GM10248 (cell line): Measurements from ENCODE around the gene NDST1.

Experiments used
- CTCF ChIA-PET: fragments of 300-600 bp; sonication (Branson Sonifier 250); formaldehyde crosslinking; extraction: SDS; loops from one replicate; lab custom pipeline; 2021; ENCODE audit warnings: antibody characterized with exemption; lab: Yijun Ruan, JAX
- POLR2A ChIA-PET: fragments of 350-650 bp; sonication (Branson Sonifier 250); formaldehyde crosslinking; extraction: SDS; loops from one replicate; lab custom pipeline; 2020; ENCODE audit warnings: antibody characterized with exemption; lab: Yijun Ruan, JAX
- DNase-seq: peaks from one replicate; pipeline ENCODE4 v3.0.0; 2012; ENCODE audit errors: extremely low spot score
- TF ChIP-seq, protein P1 (sequence below): IDR thresholded peaks from 2 replicates; pipeline ENCODE4 v1.5.1; 2012; ENCODE audit warnings: mild to moderate bottlenecking, low read depth; ENCODE audit errors: extremely low read depth, missing control alignments, control extremely low read depth

NDST1 gene

DNA sequence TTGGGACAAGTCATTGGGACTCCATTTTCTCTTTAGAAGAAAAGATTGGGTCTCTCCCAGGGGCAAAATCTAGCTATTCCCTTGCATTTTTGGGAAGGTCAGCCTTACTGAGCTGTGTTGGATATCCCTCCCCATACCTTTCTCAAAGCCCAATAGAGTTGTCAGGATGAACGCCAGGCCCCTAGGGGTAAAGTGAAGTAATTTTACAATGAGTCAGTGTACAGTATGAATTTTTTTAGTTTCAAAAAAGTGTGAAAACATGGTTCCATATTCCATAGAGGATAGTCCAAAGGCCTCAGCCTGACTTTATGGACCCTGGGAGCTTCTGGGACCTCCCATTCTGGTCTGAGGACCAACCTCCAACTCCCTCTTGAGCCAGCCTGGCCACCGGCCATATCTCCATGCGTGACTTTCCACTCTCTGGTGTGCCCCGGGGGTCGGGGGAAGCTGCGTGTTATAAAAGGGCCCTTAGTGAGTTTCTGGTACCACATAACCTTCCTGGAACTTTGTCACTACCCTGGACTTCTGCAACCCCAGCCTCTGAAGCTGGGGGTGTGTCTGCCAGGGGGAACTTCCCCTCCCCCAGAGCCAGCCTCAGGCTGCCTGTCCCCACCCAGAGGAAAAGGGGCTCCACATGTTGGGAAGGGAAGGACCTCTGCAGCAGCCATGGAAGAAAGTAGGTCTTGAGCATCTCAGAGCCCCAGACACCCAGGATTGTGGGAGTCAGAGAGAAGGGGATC, 80.1 kb downstream of the NDST1 start:
- CTCF ChIA-PET: interaction anchor here (1.2 kb wide), 1 partner anchor 28 kb away, joined by 4 read pairs; no protein-coding TSS in a partner anchor
- TF ChIP-seq, protein P1, sequence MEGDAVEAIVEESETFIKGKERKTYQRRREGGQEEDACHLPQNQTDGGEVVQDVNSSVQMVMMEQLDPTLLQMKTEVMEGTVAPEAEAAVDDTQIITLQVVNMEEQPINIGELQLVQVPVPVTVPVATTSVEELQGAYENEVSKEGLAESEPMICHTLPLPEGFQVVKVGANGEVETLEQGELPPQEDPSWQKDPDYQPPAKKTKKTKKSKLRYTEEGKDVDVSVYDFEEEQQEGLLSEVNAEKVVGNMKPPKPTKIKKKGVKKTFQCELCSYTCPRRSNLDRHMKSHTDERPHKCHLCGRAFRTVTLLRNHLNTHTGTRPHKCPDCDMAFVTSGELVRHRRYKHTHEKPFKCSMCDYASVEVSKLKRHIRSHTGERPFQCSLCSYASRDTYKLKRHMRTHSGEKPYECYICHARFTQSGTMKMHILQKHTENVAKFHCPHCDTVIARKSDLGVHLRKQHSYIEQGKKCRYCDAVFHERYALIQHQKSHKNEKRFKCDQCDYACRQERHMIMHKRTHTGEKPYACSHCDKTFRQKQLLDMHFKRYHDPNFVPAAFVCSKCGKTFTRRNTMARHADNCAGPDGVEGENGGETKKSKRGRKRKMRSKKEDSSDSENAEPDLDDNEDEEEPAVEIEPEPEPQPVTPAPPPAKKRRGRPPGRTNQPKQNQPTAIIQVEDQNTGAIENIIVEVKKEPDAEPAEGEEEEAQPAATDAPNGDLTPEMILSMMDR: no peak
- no peak for DNase-seq
- POLR2A ChIA-PET: interaction anchor here (0.6 kb wide), 1 partner anchor 1060 kb away, joined by 5 read pairs; no protein-coding TSS in a partner anchor

DNA sequence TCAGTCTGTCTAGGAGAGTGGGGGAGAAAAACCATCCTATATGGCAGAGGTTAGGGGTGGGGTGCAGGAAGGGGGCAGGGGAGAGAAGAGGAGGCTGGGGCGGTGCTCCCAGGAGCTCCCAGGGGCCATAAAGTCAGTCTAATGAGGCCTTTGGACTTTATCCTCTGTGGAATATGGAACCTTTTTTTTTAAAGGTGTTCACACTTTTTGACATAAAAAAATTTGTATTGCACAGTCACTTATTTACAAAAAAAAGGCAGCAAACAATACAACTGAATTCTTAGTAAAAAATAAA, 80.6 kb downstream of the NDST1 start:
- TF ChIP-seq, protein P1: no peak
- ChIA-PET POLR2A (interaction anchor here (0.6 kb wide), 1 partner anchor 1060 kb away, joined by 5 read pairs; no protein-coding TSS in a partner anchor), CTCF (no interaction called here)
- no peak for DNase-seq

DNA sequence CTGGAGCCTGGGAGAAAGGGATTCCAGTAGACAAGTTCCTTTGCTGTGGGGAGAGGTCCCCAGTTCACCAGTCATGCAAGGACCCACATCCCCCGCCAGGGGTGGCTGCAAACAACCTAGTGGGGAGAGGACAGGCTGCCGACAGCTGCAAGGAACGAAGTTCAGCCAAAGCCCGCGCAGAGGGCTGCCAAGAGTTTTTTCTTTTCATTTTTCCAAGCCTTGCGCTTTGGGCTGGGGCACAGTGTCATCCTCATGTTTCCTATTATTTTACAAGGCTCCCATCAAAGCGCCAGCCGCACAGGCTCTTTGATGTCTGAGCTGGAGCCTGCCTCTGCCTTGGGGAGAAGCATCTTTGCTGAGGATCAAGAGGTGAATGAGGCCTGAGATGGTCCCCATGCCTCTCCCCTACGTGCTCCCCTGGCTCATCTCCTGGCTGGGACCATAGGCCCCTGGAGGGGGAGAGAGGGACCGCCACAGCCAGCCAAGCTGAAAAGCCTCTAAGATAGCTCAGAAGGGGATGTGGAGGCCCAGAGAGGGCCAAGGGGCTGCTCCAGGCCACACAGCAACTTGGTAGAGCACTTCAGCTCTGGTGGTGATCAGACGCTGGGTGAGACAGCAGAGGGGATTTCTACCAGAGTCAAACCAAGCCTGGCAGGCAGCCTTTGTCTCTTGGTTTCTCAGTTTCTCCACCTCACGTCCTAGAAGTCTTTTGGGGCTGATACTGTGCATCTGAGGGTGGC, 82.1 kb downstream of the NDST1 start:
- POLR2A ChIA-PET: no interaction called here

DNA sequence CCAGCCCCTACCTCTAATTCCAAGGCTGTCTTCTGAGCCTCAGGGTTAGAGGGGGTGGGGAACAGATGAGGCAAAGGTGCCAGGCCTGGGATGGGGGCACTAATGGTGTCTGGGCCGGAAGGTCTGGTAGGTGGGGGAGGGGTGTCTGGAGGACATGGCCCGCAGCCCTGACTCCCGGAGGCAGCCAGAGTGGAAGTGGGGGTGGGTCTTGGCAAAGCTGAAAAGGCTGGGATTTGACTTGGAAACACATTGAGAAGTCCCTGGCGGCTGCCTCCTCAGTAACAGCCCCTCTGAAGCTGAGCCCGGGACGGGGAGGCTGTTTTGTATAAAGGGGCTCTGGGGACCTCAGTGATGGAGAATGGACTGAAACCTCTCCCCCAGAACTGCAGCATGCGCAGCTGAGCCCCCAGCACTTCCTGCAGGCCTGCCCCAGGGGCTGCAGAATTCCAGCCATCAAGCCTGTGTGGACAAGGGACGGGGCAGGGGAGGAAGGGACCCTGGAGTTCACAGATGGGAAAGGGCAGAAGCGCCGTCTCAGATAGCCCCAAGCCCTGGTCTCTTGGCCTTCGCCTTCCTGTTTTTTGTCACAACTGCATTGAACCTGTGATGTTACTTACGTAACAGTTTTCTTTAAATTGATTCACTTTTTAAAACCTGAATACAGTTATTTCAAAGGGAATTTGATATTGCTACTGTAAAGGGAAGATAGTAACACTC, 83.2 kb downstream of the NDST1 start:
- TF ChIP-seq, protein P1: no peak
- ChIA-PET CTCF (interaction anchor here (0.9 to 2.5 kb wide), 5 partner anchors 31 to 66 kb away, joined by 3 to 8 read pairs (median 4); no protein-coding TSS in a partner anchor), POLR2A (no interaction called here)
- no peak for DNase-seq

More for the DNA sequence above, 82.1 kb downstream of the NDST1 start:
- DNase-seq: no peak
- CTCF ChIA-PET: interaction anchor here (0.7 to 2.5 kb wide), 7 partner anchors 10 to 67 kb away, joined by 3 to 8 read pairs (median 3); no protein-coding TSS in a partner anchor
- TF ChIP-seq, protein P1: no peak

DNA sequence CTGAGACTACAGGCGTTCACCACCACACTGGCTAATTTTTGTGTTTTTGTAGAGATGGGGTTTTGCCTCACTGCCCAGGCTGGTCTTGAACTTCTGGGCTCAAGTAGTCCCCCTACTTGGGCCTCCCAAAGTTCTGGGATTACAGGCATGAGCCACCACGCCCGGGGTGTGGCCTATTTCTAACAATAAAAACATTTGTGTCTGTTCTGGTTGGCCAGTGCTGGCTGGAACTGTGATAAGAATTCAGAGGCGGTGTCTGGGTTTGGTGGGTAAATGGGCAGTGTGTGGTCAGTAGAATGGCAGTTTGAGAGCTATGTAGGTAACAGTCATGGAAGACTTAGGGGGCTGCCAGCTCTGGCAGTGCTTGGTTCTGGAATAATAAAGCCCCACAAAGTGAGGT, 85.7 kb downstream of the NDST1 start:
- ChIA-PET CTCF (interaction anchor here (0.9 to 1.1 kb wide), 2 partner anchors 12 to 19 kb away, joined by 3 read pairs; no protein-coding TSS in a partner anchor), POLR2A (no interaction called here)
- DNase-seq: no peak
- TF ChIP-seq, protein P1: no peak

DNA sequence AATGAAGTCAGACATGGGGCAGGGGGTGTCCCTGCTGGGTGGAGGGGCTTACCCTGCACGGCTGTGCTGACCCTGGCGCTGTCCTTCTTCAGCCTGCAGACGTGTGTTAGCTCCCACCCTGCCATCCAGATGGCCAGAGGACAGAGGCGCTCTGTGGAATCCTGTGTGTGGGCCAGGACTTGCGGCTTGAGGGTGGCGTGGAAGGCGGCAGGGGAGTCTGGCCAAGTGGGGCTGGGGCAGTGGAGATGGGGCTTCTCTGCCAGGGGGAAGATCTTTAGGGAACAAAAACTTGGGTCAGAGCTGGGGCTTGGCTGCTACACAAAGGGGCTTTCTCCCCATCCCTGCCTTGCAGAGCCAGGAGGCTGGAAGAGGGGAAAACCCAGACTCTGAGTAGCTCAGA, 86.1 kb downstream of the NDST1 start:
- POLR2A ChIA-PET: no interaction called here
- CTCF ChIA-PET: interaction anchor here (1.1 kb wide), 1 partner anchor 19 kb away, joined by 3 read pairs; no protein-coding TSS in a partner anchor
- no peak for DNase-seq
- TF ChIP-seq, protein P1: no peak
